HAP-1 (cell line): ENCODE measurements around the gene TOMM5.

Source experiments
- DNase-seq, 2 experiments: peaks; one replicate each; pipeline ENCODE4 v3.0.0-alpha.2; 2016 to 2020; ENCODE audit warnings: low spot score in 2 of 2
- H3K27me3 ChIP-seq: fragments of 250-450 bp; sonication (Bioruptor Pico); 2 replicates; pipeline ENCODE4 v1.5.1; 2020; ENCODE audit warnings: low read depth, mild to moderate bottlenecking, moderate library complexity
- H3K36me3 ChIP-seq: fragments of 250-450 bp; sonication (Bioruptor Pico); replicated peaks from 2 replicates; pipeline ENCODE4 v1.5.1; 2020; ENCODE audit warnings: mild to moderate bottlenecking
- H3K4me1 ChIP-seq: fragments of 250-450 bp; sonication (Bioruptor Pico); 2 replicates; pipeline ENCODE4 v1.5.1; 2020; ENCODE audit warnings: mild to moderate bottlenecking
- H3K4me3 ChIP-seq: fragments of 250-450 bp; sonication (Bioruptor Pico); 2 replicates; pipeline ENCODE4 v1.5.1; 2020; ENCODE audit warnings: mild to moderate bottlenecking, moderate library complexity
- H3K9me3 ChIP-seq: fragments of 250-450 bp; sonication (Bioruptor Pico); 2 replicates; pipeline ENCODE4 v1.5.1; 2020; ENCODE audit warnings: mild to moderate bottlenecking, moderate library complexity
- in situ Hi-C: fragments of 300-500 bp; cut with MboI; formaldehyde crosslinking; loops from 3 replicates; pipeline ENCODE4 v1.14.3; 2020; ENCODE audit warnings: low sequenced_read_pairs, inconsistent platforms, mixed read lengths

The TOMM5 gene

DNA sequence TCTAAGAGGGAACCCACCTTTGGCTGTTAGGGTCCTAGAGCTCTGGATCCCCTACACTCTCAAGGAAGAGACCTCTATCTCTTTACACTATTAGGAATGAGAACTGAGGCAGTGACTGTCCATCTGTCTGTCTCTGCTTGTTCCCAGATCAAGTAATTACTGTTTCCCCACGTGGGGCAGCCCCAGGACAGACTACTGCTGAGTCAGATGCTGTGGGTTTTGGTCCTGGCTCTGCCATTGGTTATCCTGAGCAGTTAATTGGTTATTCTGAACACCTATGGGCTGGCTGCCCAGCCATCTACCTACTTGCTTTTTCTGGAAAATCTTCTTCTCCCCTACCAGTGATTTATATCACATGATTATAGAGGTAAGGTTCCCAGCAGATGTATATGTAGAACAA lies 49.5 kb downstream of the TOMM5 start:
- in situ Hi-C loops: no loop called here
- no peaks in the 10 kb centered on the region for H3K27me3 ChIP-seq

GRCh38 chr9:37542488-37542887 lies 49.9 kb downstream of the TOMM5 start:
- H3K4me3 ChIP-seq: no peak overlapping the region
- no peaks in the 10 kb centered on the region for H3K4me1 ChIP-seq
- H3K27me3 ChIP-seq: no peaks in the 10 kb centered on the region
- H3K9me3 ChIP-seq: no peaks in the 10 kb centered on the region
- peaks cover 11% of the 10 kb centered on the region for H3K36me3 ChIP-seq
- DNase-seq: no peak
- in situ Hi-C loops: no loop called here

More for the DNA sequence above, 49.5 kb downstream of the TOMM5 start:
- no peaks in the 10 kb centered on the region for H3K4me1 ChIP-seq
- H3K36me3 ChIP-seq: peaks cover 7% of the 10 kb centered on the region
- no peak overlapping the region for H3K4me3 ChIP-seq
- no peak for DNase-seq
- no peaks in the 10 kb centered on the region for H3K9me3 ChIP-seq

GRCh38 chr9:37541465-37541864 lies 50.9 kb downstream of the TOMM5 start:
- in situ Hi-C loops: no loop called here
- no peaks in the 10 kb centered on the region for H3K27me3 ChIP-seq
- DNase-seq: no peak
- peaks cover 20% of the 10 kb centered on the region for H3K36me3 ChIP-seq
- H3K4me1 ChIP-seq: no peaks in the 10 kb centered on the region
- no peaks in the 10 kb centered on the region for H3K9me3 ChIP-seq
- no peak overlapping the region for H3K4me3 ChIP-seq

DNA sequence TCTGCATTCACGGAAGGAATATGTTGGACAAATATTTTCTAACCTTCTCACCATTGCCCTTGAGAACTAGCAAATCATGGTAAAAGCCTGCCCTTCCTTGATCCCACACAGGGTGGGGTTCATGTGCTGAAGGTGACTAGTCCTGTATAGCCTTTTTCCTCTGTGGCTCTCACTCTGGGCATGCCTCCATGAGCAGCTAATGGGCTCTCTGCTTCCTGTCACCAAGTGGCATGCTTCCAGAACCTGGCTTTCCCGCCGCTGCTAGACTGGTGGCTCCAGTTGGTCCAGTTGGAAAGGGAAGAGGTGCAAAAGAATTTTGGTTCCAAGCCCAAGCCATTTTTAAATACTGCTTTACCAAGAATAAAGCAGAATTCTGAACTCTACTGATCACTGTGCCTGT lies 51.8 kb downstream of the TOMM5 start:
- no peak overlapping the region for H3K4me3 ChIP-seq
- in situ Hi-C loops: no loop called here
- no peak for DNase-seq
- H3K27me3 ChIP-seq: no peaks in the 10 kb centered on the region
- no peaks in the 10 kb centered on the region for H3K9me3 ChIP-seq
- no peaks in the 10 kb centered on the region for H3K4me1 ChIP-seq
- peaks cover 28% of the 10 kb centered on the region for H3K36me3 ChIP-seq

DNA sequence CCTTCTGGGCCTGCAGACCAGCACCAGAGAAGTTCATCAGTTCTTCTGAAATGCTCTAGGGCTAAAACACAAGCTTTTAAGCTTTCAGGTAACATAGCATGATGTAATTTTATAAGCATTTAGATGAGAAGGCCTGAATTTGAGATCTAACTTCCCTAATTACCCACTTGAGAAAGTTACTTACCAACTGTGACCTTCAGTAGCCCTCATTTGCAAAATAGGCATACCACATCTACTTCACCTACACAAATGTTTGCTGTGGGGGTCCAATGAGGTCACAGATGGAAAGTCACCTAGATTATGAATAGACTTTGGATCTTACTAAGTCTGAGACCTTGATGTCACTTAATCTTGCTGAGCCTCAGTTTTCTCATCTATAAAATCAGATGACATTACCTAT lies 52.8 kb downstream of the TOMM5 start:
- no peaks in the 10 kb centered on the region for H3K4me1 ChIP-seq
- no peaks in the 10 kb centered on the region for H3K9me3 ChIP-seq
- in situ Hi-C loops: no loop called here
- no peak for DNase-seq
- no peak overlapping the region for H3K4me3 ChIP-seq
- H3K27me3 ChIP-seq: no peaks in the 10 kb centered on the region
- peaks cover 30% of the 10 kb centered on the region for H3K36me3 ChIP-seq
